Panc1 (cell line): ENCODE measurements around the gene VSIG1.

Experiments used
- CTCF ChIP-seq: fragments of 450-650 bp; IDR thresholded peaks from 2 replicates; pipeline ENCODE4 v1.5.1; 2017; ENCODE audit warnings: mild to moderate bottlenecking
- POLR2AphosphoS5 ChIP-seq: IDR thresholded peaks from 2 replicates; pipeline ENCODE4 v1.6.1; 2012; ENCODE audit warnings: mild to moderate bottlenecking, low read depth, low read length, moderate library complexity
- REST ChIP-seq, 2 experiments: IDR thresholded peaks; 2 replicates each; pipeline ENCODE4 v1.6.1; 2011 to 2012; ENCODE audit warnings: low read depth in 2 of 2, control low read depth in 1 of 2, low read length in 1 of 2, mild to moderate bottlenecking in 1 of 2, moderate library complexity in 1 of 2; ENCODE audit not compliant: insufficient read depth in 1 of 2
- SIN3A ChIP-seq: IDR thresholded peaks from 2 replicates; pipeline ENCODE4 v1.6.1; 2012; ENCODE audit warnings: low read depth, mild to moderate bottlenecking, low read length, moderate library complexity, borderline replicate concordance; ENCODE audit not compliant: insufficient read depth

GRCh38 chrX:108018656-108019381, 26.0 kb upstream of the VSIG1 start:
- TF ChIP-seq POLR2AphosphoS5 (no peak), CTCF (no peak), REST (IDR thresholded peaks at IDR 0.05; ENCODE audit: insufficient read depth in 1 of 2, low read depth in 2 of 2, low read length in 1 of 2) (no peak), SIN3A (no peak)
